GM19043 (cell line): ENCODE results near the gene WASF2.
"Not testable (repeated sequence)": the region's sequence is repeated elsewhere in the genome, so short reads cannot be mapped to it uniquely, and the experiment has no call there.

Experiments
- ATAC-seq: cut with Tn5 transposase; IDR thresholded peaks from one replicate; pipeline ENCODE4 v1.9.1; 2021; ENCODE audit warnings: low read depth; ENCODE audit not compliant: unreplicated experiment

The WASF2 gene

GRCh38 chr1:27503033-27503432, 13.1 kb upstream of the WASF2 start:
- no peak for ATAC-seq

GRCh38 chr1:27501159-27501558, 11.2 kb upstream of the WASF2 start:
- not testable (repeated sequence) for ATAC-seq

GRCh38 chr1:27499142-27499541, 9.2 kb upstream of the WASF2 start:
- ATAC-seq = no peak

GRCh38 chr1:27496604-27497155, 6.7 kb upstream of the WASF2 start:
- ATAC-seq = no peak

GRCh38 chr1:27492796-27493195, 2.8 kb upstream of the WASF2 start:
- ATAC-seq = no peak

- ATAC-seq = no peak
These were observed 2.1 kb upstream of the WASF2 start for GRCh38 chr1:27491748-27492700.

- peak; percentile 7 for ATAC-seq
These were observed 430 bp downstream of the WASF2 start for GRCh38 chr1:27489501-27489972.

GRCh38 chr1:27487966-27488884, 1.7 kb downstream of the WASF2 start:
- no peak for ATAC-seq

- no peak for ATAC-seq
These were observed 4.6 kb downstream of the WASF2 start for GRCh38 chr1:27485363-27485762.

GRCh38 chr1:27483659-27484058, 6.3 kb downstream of the WASF2 start:
- ATAC-seq = no peak

GRCh38 chr1:27481994-27482620, 7.9 kb downstream of the WASF2 start:
- no peak for ATAC-seq

- ATAC-seq = no peak
These were observed 11.9 kb downstream of the WASF2 start for GRCh38 chr1:27478098-27478497.

GRCh38 chr1:27476237-27476636, 13.7 kb downstream of the WASF2 start:
- no peak for ATAC-seq

- ATAC-seq = no peak
These were observed 14.2 kb downstream of the WASF2 start for GRCh38 chr1:27475720-27476119.

GRCh38 chr1:27473755-27474154, 16.2 kb downstream of the WASF2 start:
- no peak for ATAC-seq

GRCh38 chr1:27472098-27472497, 17.9 kb downstream of the WASF2 start:
- ATAC-seq = not testable (repeated sequence)

GRCh38 chr1:27471477-27471876, 18.5 kb downstream of the WASF2 start:
- no peak for ATAC-seq

- ATAC-seq = no peak
These were observed 20.6 kb downstream of the WASF2 start for GRCh38 chr1:27469334-27469733.

- ATAC-seq = not testable (repeated sequence)
These were observed 21.6 kb downstream of the WASF2 start for GRCh38 chr1:27468378-27468777.

- no peak for ATAC-seq
These were observed 24.9 kb downstream of the WASF2 start for GRCh38 chr1:27464926-27465647.
